Measurements from ENCODE around the gene PERM1. TPM values are rescaled to one million over a fixed set of nuclear protein-coding genes. Genes with fewer than 3 reads are reported as not detected.
"Not testable (repeated sequence)": the region's sequence is repeated elsewhere in the genome, so short reads cannot be mapped to it uniquely, and the experiment has no call there.

PERM1 gene
- total RNA-seq = 0.99 TPM

DNA sequence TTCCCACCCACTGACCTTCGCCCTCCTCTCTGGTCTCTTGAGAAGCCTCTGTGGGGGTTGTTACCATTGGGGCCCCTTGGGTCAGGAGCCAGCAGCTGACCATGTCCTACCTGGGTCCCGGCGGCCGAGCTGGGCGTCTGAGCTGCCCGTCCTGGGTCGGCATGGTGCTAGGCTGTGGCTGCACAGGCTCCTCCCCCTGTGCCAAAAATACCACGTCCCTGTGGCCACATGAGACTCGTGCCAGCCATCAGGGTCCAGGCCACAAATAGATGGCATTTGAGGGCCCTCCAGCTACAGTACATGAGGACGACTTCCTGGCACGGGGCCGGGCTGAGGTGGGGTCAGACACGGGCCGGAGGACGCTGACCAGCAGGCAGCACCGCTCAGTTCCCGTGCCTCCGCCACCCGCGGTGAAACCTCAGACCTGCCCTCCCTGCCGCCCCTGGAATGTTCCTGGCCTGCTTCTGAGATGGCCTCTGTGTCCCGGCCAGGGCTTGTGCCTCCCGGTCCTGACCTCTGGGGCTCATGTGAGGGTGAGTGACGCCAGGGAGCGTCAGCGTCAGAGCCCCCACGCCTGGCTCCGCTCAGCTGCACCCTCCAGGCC lies at the start of gene PERM1:
Gene PERM1, minus strand, starts transcription at position 139 of the 604 bp plus-strand sequence. CDS start 1,064 bp downstream, outside the sequence.
- no peak for DNase-seq

DNA sequence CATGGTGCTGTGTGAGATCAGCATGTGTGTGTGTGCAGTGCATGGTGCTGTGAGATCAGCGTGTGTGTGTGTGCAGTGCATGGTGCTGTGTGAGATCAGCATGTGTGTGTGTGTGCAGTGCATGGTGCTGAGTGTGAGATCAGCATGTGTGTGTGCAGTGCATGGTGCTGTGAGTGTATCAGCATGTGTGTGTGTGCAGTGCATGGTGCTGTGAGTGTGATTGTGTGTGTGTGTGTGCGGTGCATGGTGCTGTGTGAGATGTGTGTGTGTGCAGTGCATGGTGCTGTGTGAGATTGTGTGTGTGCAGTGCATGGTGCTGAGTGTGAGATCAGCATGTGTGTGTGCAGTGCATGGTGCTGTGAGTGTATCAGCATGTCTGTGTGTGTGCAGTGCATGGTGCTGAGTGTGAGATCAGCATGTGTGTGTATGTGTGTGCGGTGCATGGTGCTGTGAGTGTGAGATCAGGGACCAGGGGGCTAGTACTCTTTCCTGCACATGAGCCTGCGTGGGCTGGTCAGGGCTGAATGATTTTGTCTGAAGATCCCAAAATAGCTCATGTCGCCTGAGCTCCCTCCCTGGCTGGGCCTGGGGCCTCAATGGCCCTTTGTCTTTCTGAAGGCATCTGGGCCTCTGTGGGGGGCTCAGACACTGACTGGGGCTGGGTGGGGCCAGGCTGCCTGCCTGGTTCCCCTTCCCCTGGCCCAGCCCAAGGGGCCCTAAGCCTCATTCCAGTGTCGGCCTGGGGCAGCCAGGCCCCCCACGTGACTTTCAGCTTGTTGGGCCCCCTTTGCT lies 49.2 kb upstream of the PERM1 start:
- DNase-seq = peak; percentile 5

GRCh38 chr1:1027791-1028190 lies 45.9 kb upstream of the PERM1 start:
- no peak for DNase-seq

- no peak for DNase-seq
Measured at GRCh38 chr1:1026599-1027413, 44.9 kb upstream of the PERM1 start.

DNA sequence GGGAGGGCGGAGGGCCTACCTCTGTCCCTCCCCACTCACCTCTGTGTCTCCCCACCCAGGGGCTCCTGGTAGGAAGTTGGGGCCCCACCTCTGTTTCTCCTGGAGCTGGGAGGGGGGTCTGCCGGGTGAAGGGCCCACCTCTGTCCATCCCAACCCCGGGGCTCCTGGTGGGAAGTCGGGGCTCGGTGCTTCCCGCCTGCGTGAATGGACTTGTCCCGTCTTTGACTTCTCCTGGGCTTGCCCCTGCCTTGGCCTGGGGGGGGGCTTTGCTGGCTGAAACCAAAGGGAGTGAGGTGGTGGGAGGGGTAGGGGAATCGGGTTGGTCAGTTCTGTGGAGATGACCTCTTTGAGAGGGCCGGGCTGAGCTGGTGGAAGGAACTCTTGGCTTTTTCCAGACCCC lies 43.8 kb upstream of the PERM1 start:
- DNase-seq = no peak

- no peak for DNase-seq
Measured at GRCh38 chr1:1024771-1025699, 43.1 kb upstream of the PERM1 start.

DNA sequence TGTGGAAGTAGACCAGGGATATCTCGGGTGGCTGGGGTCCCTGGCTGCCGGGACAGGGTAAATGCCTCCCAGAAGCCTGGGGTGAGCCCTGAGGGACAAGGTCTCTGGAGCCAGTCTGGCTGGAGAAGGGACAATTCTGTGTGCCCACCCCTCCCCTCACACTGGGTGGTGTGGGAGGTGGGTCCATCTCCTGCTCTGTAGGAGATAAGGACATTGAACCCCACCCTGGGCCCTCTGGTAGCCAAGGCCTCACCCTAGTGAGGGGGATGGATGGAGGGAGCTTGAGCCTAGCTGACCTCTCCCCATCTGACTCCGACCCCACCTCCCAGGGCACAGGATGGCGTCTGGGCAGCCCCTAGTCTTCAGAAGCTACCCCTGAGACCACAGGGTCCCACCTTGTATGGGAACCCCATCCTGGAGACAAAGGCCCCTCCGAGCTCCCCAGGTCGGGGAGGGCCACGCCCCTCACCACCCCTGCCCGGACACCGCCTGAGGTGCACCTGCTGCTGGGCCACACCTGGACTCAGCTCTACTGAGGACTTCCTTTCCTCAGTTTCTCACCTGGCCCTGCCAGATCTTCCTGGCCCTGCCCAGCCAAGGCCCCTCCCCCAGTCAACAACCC lies 42.4 kb upstream of the PERM1 start:
- no peak for DNase-seq

DNA sequence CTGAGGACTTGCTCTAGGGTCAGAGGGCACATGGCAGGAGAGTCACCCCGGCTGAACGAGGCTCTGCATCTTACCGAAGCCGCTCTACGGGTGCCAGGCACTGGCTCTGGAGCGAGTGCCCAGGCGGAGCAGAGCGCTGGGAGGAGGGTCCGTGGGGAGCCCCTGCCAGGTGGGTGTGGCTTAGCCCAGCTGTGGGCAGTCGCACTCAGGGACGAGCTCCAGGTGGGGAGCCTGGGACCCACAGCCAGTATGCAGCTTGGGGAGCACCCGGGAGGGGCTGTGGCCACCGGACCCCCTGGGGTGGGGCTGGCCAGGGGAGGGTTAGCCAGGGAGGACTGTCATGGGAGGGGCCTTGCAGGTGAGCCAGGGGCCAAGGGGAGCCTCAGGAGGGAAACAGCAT lies 41.8 kb upstream of the PERM1 start:
- no peak for DNase-seq

DNA sequence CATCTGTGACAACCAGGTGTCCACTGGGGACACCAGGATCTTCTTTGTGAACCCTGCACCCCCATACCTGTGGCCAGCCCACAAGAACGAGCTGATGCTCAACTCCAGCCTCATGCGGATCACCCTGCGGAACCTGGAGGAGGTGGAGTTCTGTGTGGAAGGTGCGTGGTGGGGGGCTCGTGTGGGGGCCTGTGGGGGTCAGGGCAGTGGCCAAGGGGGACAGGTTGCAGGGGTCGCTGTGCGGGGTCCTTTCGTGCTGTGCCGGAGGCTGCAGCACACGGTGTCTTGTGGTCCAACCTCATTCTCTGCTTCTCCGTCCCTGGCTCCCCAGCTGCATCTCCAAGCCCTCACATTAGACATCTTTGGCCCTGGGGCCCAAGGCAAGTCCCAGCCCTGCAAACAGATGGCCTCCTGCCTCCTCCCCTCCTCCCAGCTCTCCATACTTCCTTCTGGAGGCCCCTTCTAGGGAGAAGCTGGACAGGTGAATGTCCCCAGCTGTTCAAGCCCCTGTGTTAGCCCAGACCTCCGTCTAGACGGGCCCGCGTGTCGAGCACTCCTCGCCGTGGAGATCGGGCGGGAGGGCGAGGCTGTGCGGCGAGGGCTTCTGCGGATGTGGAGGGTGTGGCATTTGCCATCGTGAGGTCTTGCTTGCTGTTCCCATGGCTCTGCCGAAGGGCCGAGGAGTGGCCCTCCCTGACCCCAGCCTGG lies 40.6 kb upstream of the PERM1 start:
- no peak for DNase-seq

DNA sequence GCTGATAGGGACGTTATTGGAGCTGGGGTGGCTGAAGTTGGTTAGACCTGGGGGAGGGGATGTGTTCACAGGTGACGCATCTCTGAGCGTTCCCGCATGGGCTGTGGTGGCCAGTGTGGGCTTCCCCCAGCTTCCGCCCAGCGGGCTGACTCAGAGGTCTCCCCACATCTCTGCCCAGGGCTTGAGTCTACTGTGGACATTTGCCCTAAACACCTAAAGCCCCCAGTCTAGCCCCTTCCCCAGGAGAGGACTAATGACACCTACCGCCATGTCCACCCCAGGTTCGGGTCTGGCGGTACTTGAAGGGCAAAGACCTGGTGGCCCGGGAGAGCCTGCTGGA lies 40.0 kb upstream of the PERM1 start:
- no peak for DNase-seq

- DNase-seq = no peak
Measured at GRCh38 chr1:1021010-1021919, 39.4 kb upstream of the PERM1 start.

- DNase-seq = no peak
Measured at GRCh38 chr1:1020415-1021009, 38.6 kb upstream of the PERM1 start.

DNA sequence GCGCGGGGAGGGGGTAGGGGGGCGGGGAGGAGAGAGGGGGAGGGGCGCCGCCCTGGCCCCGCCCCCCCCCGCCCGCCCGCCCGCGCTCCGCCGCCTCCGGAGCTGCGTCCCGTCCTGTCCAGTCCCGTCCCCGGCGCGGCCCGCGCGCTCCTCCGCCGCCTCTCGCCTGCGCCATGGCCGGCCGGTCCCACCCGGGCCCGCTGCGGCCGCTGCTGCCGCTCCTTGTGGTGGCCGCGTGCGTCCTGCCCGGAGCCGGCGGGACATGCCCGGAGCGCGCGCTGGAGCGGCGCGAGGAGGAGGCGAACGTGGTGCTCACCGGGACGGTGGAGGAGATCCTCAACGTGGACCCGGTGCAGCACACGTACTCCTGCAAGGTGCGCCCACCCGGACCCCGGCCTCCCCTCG lies 38.1 kb upstream of the PERM1 start, which contains the start of gene AGRN:
Gene AGRN, plus strand, starts transcription at position 121 of the 405 bp plus-strand sequence. Its CDS starts 53 bp downstream, at position 174.
- no peak for DNase-seq

DNA sequence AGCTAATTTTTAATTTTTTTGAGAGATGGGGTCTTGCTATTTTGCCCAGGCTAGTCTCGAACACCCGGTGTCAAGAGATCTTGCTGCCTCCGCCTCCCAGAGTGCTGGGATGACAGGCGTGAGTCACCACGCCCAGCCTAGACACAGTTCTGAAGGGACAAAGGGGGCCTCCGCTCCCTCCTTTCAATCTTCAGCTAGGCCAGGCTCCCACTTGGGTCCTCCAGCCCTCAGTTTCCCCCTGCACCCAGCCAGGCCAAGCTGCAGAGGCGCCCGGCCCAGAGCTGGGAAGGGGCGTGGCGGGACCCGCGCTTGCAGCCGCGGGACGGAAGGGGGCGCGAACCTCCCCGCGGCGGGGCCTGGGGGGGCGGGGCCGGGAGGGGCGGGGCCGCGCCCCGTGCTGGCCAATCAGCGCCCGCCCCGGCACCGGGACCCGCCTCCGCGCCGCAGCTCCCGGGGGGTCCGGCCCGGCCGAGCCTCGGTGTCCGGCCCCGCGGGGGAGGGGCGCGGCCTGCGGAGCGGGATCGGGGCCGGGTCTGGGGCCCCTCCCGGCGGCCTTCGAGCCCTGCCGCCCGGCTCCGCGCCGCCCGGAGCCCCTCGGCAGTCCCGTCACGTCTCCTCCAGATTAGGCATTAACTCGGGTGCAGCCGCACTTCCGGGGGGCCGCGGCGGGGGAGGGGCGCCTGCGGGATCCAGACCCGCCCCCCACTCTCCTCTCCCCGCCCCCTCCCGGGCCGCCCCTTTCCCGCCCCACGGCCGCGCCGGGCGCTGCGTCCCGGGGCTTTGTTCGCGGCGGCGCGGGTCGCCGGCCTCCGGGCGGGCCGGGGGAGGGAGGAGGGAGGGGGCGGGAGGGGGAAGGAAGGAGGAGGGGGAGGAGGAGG lies 37.5 kb upstream of the PERM1 start:
- peak; percentile 74 for DNase-seq

GRCh38 chr1:1018321-1018685 lies 36.4 kb upstream of the PERM1 start:
- DNase-seq = not testable (repeated sequence)

- not testable (repeated sequence) for DNase-seq
Measured at GRCh38 chr1:1017397-1018320, 35.8 kb upstream of the PERM1 start.
